Psoas muscle (tissue), 8 donors: Measurements from ENCODE around the gene GRM7. TPM values are rescaled to one million over a fixed set of nuclear protein-coding genes. Genes with fewer than 3 reads are reported as not detected.
A peak's percentile ranks its signal among the peaks of the same experiment; 100 is the strongest.

Experiments
- ATAC-seq, 4 donors: fragments of 200-7000 bp; cut with Tn5 transposase; one replicate each; pipeline ENCODE4 v1.9.1; 2020; ENCODE audit warnings: moderate library complexity in 3 of 4, mild to moderate bottlenecking in 2 of 4
- DNase-seq, 2 donors: peaks; one replicate each; pipeline ENCODE4 v3.0.0-alpha.2; 2020
- H3K27ac ChIP-seq: fragments of 200-600 bp; one replicate; pipeline ENCODE4 v1.8.0; 2022
- H3K27me3 ChIP-seq, 3 donors: fragments of 200-600 bp in 1 of 3; one replicate each; pipeline versions ENCODE4 v1.6.1 to v1.8.0; 2013 to 2022; ENCODE audit warnings: low read length in 2 of 3, mild to moderate bottlenecking in 2 of 3, moderate library complexity in 1 of 3; ENCODE audit not compliant: insufficient read depth in 3 of 3
- H3K36me3 ChIP-seq, 2 donors: fragments of 200-600 bp in 1 of 2; one replicate each; pipeline versions ENCODE4 v1.6.1 to v1.8.0; 2013 to 2022; ENCODE audit warnings: low read depth in 1 of 2, mild to moderate bottlenecking in 1 of 2, moderate library complexity in 1 of 2; ENCODE audit not compliant: insufficient read depth in 1 of 2
- H3K4me1 ChIP-seq: fragments of 200-600 bp; one replicate; pipeline ENCODE4 v1.8.0; 2022
- H3K4me3 ChIP-seq: fragments of 200-600 bp; one replicate; pipeline ENCODE4 v1.8.0; 2022; ENCODE audit warnings: mild to moderate bottlenecking
- H3K9me3 ChIP-seq: fragments of 200-600 bp; one replicate; pipeline ENCODE4 v1.8.0; 2022
- CTCF ChIP-seq: fragments of 200-600 bp; IDR thresholded peaks from one replicate; pipeline ENCODE4 v1.8.0; 2022; ENCODE audit warnings: antibody characterized with exemption
- WGBS, 3 donors: extraction: QIAGEN DNeasy Blood & Tissue Kit; methylation state at CpG; one replicate each; pipeline versions ENCODE4 v1.1.6 to v1.1.7; 2013; 5-methylcytosine and 5-hydroxymethylcytosine counted together
- intact Hi-C, 2 donors: fragments of 100-400 bp; cut with DNase I; formaldehyde crosslinking; loops; one replicate each; pipeline versions ENCODE4 v1.11.0 to v1.14.2; 2022
- polyA plus RNA-seq, 3 donors: library from polyadenylated mRNA; stranded (reverse); fragments of 200-250 nt; gene quantifications; one replicate each; pipeline ENCODE4 v1.2.3, GENCODE V29; 2013
- total RNA-seq, 4 donors: library from RNA; stranded (reverse); fragmentation: NEBNext Ultra II Directional in 2 of 4; extraction: Animal tissue kit (Norgen Biotek cat#: 25700) in 2 of 4; gene quantifications; one replicate each; pipeline versions ENCODE4 v1.2.1 to v1.2.4, GENCODE V29; 2021 to 2023
- donor health status: healthy with polysubstance abuse.
- donor health status: DM: no; HTN: no; CAD: no; lungs with moderate emphysema.
- donor health status: Bipolar disorder and iron deficiency.
- donor health status: healthy.
- donor health status: DM: yes; HTN: yes; CAD: no.
- donor health status: DM: no; HTN: no; CAD: no.
- donor health status: DM: no; HTN: no; CAD: no.
- donor health status: DM: yes; HTN: yes; CAD: no.

GRM7 gene
- total and polyA plus RNA-seq, 7 donors = 0.01 TPM; not detected in 6

GRCh38 chr3:7520593-7520992 is 659.7 kb downstream of the GRM7 start:
- 95 to 100% (median 97%) methylated on average over 1 of the region's 1 CpG for WGBS, 3 donors
- no peak overlapping the region for H3K27ac ChIP-seq
- H3K27me3 ChIP-seq = no peaks in the 10 kb centered on the region
- H3K4me1 ChIP-seq = peaks cover 8% of the 10 kb centered on the region
- H3K36me3 ChIP-seq = no peaks in the 10 kb centered on the region
- no peak for TF ChIP-seq CTCF
- H3K4me3 ChIP-seq = no peak overlapping the region
- intact Hi-C loops = no loop called here
- DNase-seq (no peak), ATAC-seq (no peak)
- peaks cover under 1% of the 10 kb centered on the region for H3K9me3 ChIP-seq

- ATAC-seq (no peak), DNase-seq (peak in 1 of 2 donors; percentile 18)
- intact Hi-C loops = no loop called here
- TF ChIP-seq CTCF = no peak
- no peaks in the 10 kb centered on the region for H3K27me3 ChIP-seq
- no peaks in the 10 kb centered on the region for H3K9me3 ChIP-seq
- H3K36me3 ChIP-seq = no peaks in the 10 kb centered on the region
- H3K4me3 ChIP-seq = no peak overlapping the region
- H3K4me1 ChIP-seq = no peaks in the 10 kb centered on the region
- no peak overlapping the region for H3K27ac ChIP-seq
Observed at GRCh38 chr3:7536510-7536909, 675.6 kb downstream of the GRM7 start.

- Histone ChIP-seq H3K36me3 (no peaks in the 10 kb centered on the region), H3K9me3 (no peaks in the 10 kb centered on the region), H3K27me3 (no peaks in the 10 kb centered on the region), H3K4me3 (no peak overlapping the region), H3K4me1 (no peaks in the 10 kb centered on the region), H3K27ac (no peak overlapping the region)
- intact Hi-C loops = loop anchor here in 1 of 2 donors (1.0 kb wide), 1 partner anchor 46 kb away; no protein-coding TSS in a partner anchor
- ATAC-seq = no peak
- no peak for TF ChIP-seq CTCF
- DNase-seq = no peak
- 92 to 96% (median 94%) methylated on average over 1 of the region's 1 CpG for WGBS, 3 donors
Observed at GRCh38 chr3:7536921-7537320, 676.0 kb downstream of the GRM7 start.

GRCh38 chr3:7543294-7543880 is 682.5 kb downstream of the GRM7 start:
- H3K4me1 ChIP-seq = no peaks in the 10 kb centered on the region
- no peak overlapping the region for H3K4me3 ChIP-seq
- WGBS, 3 donors = 30 to 42% (median 35%) methylated on average over 5 of the region's 5 CpGs
- no peaks in the 10 kb centered on the region for H3K36me3 ChIP-seq
- no peak for ATAC-seq
- no peak overlapping the region for H3K27ac ChIP-seq
- intact Hi-C loops = no loop called here
- DNase-seq = no peak
- no peak for TF ChIP-seq CTCF
- no peaks in the 10 kb centered on the region for H3K27me3 ChIP-seq
- H3K9me3 ChIP-seq = no peaks in the 10 kb centered on the region

GRCh38 chr3:7545334-7545733 is 684.4 kb downstream of the GRM7 start:
- DNase-seq (no peak), ATAC-seq (no peak)
- H3K27ac ChIP-seq = no peak overlapping the region
- 85 to 88% (median 88%) methylated on average over 3 of the region's 3 CpGs for WGBS, 3 donors
- H3K9me3 ChIP-seq = no peaks in the 10 kb centered on the region
- H3K27me3 ChIP-seq = no peaks in the 10 kb centered on the region
- H3K4me3 ChIP-seq = no peak overlapping the region
- no peaks in the 10 kb centered on the region for H3K4me1 ChIP-seq
- no peak for TF ChIP-seq CTCF
- intact Hi-C loops = no loop called here
- H3K36me3 ChIP-seq = no peaks in the 10 kb centered on the region
